Gastrocnemius medialis (tissue), 4 donors: ENCODE results near the gene TRIM7.

Experiments
- CTCF ChIP-seq, 5 experiments: fragments of 450-650 bp in 3 of 5; fragments of 200-600 bp in 2 of 5; sonication (generic) in 2 of 5; IDR thresholded peaks in 4 of 5; conservative IDR thresholded peaks in 1 of 5; 1 replicate in 4 of 5; 2 replicates in 1 of 5; pipeline ENCODE4 v1.5.1; 2016 to 2019; ENCODE audit warnings: antibody characterized with exemption in 5 of 5, mild to moderate bottlenecking in 3 of 5, moderate library complexity in 3 of 5
- POLR2A ChIP-seq, 2 donors: fragments of 450-650 bp; IDR thresholded peaks; one replicate each; pipeline ENCODE4 v1.6.1; 2017; ENCODE audit warnings: antibody characterized with exemption in 2 of 2, mild to moderate bottlenecking in 2 of 2, moderate library complexity in 2 of 2

GRCh38 chr5:181187500-181188213 is 17.3 kb downstream of the TRIM7 start:
- peak; percentile 10 to 32 (median 20) for TF ChIP-seq CTCF (IDR thresholded peaks at IDR 0.05 in 4 of 5, conservative IDR thresholded peaks at IDR 0.05 in 1 of 5)
- TF ChIP-seq POLR2A (IDR thresholded peaks at IDR 0.05) = no peak
